COR-L47 (cell line): Measurements from ENCODE around the gene MAPKAPK2.
A peak's percentile ranks its signal among the peaks of the same experiment; 100 is the strongest.

Source experiments
- DNase-seq: peaks from one replicate; lab custom pipeline; 2025; lab: John Stamatoyannopoulos, UW

MAPKAPK2 gene

GRCh38 chr1:206721454-206721853 is 36.7 kb downstream of the MAPKAPK2 start:
- DNase-seq, result no peak

- no peak for DNase-seq
Observed at GRCh38 chr1:206722751-206723461, 38.2 kb downstream of the MAPKAPK2 start.

- no peak for DNase-seq
Observed at GRCh38 chr1:206723462-206723804, 38.7 kb downstream of the MAPKAPK2 start.

- no peak for DNase-seq
Observed at GRCh38 chr1:206723805-206724472, 39.2 kb downstream of the MAPKAPK2 start.

GRCh38 chr1:206725109-206725963 is 40.6 kb downstream of the MAPKAPK2 start:
- DNase-seq, result peak; percentile 11

GRCh38 chr1:206727981-206728696 is 43.4 kb downstream of the MAPKAPK2 start:
- no peak for DNase-seq

- DNase-seq, result no peak
Observed at GRCh38 chr1:206728697-206728987, 43.9 kb downstream of the MAPKAPK2 start.

- no peak for DNase-seq
Observed at GRCh38 chr1:206729050-206729449, 44.3 kb downstream of the MAPKAPK2 start.

GRCh38 chr1:206729507-206729906 is 44.8 kb downstream of the MAPKAPK2 start:
- DNase-seq, result no peak

GRCh38 chr1:206732508-206732907 is 47.8 kb downstream of the MAPKAPK2 start:
- DNase-seq, result no peak

- no peak for DNase-seq
Observed at GRCh38 chr1:206732992-206733391, 48.3 kb downstream of the MAPKAPK2 start.

GRCh38 chr1:206734499-206735142 is 49.9 kb downstream of the MAPKAPK2 start:
- no peak for DNase-seq

- DNase-seq, result no peak
Observed at GRCh38 chr1:206735553-206736031, 50.9 kb downstream of the MAPKAPK2 start.

GRCh38 chr1:206736878-206737728 is 52.4 kb downstream of the MAPKAPK2 start:
- no peak for DNase-seq

GRCh38 chr1:206737729-206738201 is 53.1 kb downstream of the MAPKAPK2 start:
- DNase-seq, result no peak

GRCh38 chr1:206738370-206739366 is 54.0 kb downstream of the MAPKAPK2 start:
- DNase-seq, result peak; percentile 23

GRCh38 chr1:206739411-206740076 is 54.8 kb downstream of the MAPKAPK2 start:
- DNase-seq, result no peak

- no peak for DNase-seq
Observed at GRCh38 chr1:206741142-206741701, 56.5 kb downstream of the MAPKAPK2 start.
